NCI-H2196 treated with DMSO at 0.1 percent for 48 hours (cell line): Measurements from ENCODE around the gene ATP8B3.

Experiments used
- DNase-seq: peaks from one replicate; lab custom pipeline; 2025; ENCODE audit not compliant: unreplicated experiment; lab: John Stamatoyannopoulos, UW

ATP8B3 gene

GRCh38 chr19:1758959-1759903 is 52.8 kb downstream of the ATP8B3 start:
- no peak for DNase-seq

DNA sequence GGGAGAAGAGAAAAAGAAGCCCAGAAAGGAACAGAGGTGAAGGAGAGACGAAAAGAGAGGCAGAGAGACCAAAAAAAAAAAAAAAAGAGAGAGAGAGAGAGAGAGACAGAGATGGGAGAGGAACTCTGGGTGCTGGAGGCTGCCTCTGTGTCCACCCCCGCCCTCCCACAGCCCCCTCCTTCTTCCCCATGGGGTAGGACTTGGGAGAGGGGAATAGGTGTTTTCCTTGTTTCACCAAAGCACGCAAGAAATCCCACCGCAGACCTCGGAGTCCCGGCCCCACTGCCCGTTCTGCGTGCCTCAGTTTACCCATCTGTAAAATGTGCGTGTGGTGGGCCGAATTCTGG is 53.9 kb downstream of the ATP8B3 start:
- DNase-seq = no peak

DNA sequence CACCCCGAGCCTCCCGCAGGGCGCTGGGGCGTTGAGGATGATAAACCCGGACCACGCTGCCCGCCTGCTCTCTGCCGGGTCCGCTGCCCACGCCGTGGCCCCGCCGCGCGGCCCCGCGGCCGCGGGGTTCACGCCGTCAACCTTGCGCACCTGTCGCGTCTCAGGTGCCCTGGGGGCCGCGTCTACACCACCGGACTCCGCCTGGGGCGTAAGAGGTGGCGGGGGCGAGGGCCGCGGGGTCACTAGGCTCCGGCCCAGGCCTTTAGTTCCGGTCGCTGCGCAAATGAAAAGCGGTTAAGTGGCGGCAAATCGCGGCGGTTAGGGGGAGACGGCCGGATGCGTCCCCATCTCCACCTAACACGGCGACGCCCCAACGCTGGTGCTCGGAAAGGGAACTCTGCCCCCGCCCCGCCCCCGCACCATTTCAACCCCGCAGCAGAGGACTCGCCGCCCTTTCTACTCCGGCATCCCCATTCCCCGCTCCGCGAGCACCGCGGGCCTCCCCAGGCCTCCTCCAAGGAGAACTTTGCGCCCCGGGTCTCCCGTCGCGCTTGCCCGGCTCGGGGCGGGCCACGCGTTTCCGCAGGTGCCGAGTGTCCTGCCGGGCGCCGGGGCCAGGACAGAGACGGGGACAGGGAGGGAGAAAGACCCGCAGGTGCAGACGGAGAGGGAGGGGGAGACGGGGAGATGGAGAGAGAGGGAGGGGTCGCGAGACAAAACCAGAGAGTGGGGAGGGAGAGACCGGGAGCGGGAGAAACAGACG is 54.4 kb downstream of the ATP8B3 start:
- no peak for DNase-seq

GRCh38 chr19:1756705-1757465 is 55.2 kb downstream of the ATP8B3 start:
- no peak for DNase-seq

DNA sequence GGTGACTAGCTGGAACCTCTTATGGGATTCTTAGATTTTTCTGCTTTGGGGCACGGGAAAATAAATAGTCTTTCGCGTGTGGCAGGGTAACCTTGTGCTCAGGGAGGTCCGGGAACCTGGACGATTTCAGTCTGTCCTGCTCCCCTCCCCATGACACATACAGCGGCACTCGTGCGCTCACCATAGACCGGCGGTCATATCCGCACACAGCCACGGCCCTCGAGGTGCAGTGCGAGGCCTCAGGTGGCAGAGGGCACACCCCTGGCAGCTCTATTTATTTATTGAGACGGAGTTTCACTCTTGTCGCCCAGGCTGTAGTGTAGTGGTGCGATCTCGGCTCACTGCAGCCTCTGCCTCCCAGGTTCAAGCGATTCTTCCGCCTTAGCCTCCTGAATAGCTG is 55.8 kb downstream of the ATP8B3 start:
- no peak for DNase-seq

- no peak for DNase-seq
Measured at GRCh38 chr19:1755467-1756171, 56.5 kb downstream of the ATP8B3 start.

DNA sequence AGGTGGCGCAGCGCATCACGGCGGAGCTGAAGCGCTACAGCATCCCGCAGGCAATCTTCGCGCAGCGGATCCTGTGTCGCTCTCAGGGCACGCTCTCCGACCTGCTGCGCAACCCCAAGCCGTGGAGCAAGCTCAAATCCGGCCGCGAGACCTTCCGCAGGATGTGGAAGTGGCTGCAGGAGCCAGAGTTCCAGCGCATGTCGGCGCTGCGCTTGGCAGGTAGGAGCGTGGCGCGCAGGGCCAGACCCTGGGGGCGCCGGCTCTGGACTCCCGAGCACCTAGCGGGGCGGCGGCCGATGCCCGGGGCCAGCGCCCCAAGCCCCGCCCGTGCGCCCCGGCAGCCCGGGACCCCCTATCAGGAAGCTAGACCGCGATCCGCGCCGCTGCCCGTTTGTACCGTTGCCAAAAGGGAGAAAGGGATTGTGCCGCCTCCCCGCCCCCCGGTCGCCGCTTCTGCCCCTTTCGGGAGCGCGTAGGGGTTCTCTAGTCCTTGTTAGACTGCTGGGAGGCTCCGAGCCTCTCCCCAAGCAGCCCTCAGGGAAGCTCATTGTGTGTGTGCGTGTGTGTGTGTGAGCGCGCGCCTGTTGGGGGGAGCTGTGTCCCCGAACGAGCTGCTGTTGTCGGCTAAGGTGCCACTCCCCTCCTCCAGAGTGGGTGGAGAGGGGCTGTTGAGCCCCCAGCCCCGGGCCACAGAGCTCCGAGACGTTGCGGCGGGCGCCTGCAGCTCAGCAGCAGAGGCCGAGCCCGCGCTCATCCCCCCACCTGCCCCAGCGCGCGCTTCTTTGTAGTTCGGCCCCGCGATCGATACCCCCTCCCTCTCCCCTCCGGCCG is 57.2 kb downstream of the ATP8B3 start:
- no peak for DNase-seq

GRCh38 chr19:1754018-1754635 is 57.9 kb downstream of the ATP8B3 start:
- no peak for DNase-seq

GRCh38 chr19:1752757-1753728 is 59.0 kb downstream of the ATP8B3 start, which contains the start of gene ONECUT3:
Gene ONECUT3 (plus strand): TSS chr19:1753506. CDS start chr19:1753663, 157 bp downstream.
- no peak for DNase-seq

- DNase-seq = no peak
Measured at GRCh38 chr19:1752009-1752756, 59.9 kb downstream of the ATP8B3 start.

- DNase-seq = no peak
Measured at GRCh38 chr19:1751367-1752008, 60.6 kb downstream of the ATP8B3 start.

- DNase-seq = no peak
Measured at GRCh38 chr19:1750343-1751021, 61.6 kb downstream of the ATP8B3 start.

GRCh38 chr19:1749373-1750342 is 62.4 kb downstream of the ATP8B3 start:
- no peak for DNase-seq

DNA sequence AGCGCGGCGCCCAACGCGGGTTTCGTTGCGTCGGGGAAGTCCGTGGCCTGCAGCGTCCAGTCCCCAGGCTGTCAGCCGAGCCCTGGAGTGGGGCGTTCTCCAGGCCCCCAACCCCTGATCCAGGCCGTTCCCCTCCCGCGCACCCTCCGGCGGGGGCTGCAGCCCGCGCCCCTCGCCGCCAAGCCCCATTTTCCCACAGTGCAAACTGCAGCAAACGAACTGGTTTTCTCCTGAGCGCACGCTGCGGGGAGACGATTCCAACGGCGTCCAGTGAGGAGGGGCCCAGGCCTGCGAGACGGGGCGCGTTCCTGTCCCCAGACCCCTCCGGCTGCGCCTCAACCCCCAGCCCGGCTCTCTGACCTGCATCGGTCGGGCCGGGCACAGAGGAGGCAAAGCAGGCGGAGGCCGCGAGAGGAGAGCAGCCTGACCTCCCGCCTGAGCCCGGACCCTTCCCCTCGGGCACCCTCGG is 63.2 kb downstream of the ATP8B3 start:
- DNase-seq = no peak
